LNCAP (cell line): ENCODE data around the gene MPRIP.

ENCODE experiments used
- TF ChIP-seq, protein P1 (sequence below): fragments of 450-650 bp; IDR thresholded peaks from 2 replicates; pipeline ENCODE4 v1.5.1; 2017; ENCODE audit warnings: mild to moderate bottlenecking

The MPRIP gene

GRCh38 chr17:17204041-17204591, 161.9 kb downstream of the MPRIP start:
- TF ChIP-seq, protein P1, sequence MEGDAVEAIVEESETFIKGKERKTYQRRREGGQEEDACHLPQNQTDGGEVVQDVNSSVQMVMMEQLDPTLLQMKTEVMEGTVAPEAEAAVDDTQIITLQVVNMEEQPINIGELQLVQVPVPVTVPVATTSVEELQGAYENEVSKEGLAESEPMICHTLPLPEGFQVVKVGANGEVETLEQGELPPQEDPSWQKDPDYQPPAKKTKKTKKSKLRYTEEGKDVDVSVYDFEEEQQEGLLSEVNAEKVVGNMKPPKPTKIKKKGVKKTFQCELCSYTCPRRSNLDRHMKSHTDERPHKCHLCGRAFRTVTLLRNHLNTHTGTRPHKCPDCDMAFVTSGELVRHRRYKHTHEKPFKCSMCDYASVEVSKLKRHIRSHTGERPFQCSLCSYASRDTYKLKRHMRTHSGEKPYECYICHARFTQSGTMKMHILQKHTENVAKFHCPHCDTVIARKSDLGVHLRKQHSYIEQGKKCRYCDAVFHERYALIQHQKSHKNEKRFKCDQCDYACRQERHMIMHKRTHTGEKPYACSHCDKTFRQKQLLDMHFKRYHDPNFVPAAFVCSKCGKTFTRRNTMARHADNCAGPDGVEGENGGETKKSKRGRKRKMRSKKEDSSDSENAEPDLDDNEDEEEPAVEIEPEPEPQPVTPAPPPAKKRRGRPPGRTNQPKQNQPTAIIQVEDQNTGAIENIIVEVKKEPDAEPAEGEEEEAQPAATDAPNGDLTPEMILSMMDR: no peak

- TF ChIP-seq, protein P1: no peak
Measured at GRCh38 chr17:17204635-17205231, 162.5 kb downstream of the MPRIP start.

- TF ChIP-seq, protein P1: no peak
Measured at GRCh38 chr17:17205368-17206123, 163.3 kb downstream of the MPRIP start.

DNA sequence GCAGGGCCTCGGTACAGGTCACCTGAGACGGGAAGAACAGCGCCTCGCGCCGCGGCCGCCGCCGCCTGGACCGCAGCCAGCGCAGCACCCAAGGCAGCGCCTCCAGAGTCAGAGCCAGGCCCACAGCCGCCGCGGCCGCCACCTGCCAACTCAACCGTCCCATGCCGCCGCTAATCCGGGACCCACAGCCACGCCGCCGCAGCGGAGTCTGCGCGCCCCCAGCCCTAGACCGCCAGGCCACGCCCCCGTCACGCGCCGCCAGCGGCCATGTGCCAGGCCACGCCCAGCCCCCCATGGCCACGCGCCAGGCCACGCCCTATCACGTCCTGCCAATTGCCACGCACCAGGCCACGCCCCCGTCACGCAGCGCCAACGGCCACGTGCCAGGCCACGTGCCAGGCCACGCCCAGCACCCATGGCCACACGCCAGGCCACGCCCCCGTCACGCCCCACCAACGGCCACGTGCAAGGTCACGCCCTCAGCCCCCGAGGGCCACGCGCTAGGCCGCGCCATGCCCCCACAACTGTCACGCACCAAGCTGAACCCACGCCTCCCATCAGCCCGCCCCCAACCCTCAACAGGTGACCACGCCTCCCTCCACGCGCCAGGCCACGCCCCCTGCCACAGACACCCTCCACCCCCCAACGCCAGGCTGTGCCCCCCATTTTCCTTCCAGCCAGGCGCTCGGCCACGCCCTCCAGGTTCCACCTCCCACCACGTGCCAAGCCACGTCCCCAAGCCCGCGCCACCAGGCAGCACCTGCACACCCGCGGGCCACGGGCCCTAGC, 164.1 kb downstream of the MPRIP start, which contains the start of gene PLD6:
Gene PLD6, minus strand, starts transcription at position 210 of the 789 bp plus-strand sequence. Its CDS starts 47 bp downstream, at position 163.
- TF ChIP-seq, protein P1: no peak

DNA sequence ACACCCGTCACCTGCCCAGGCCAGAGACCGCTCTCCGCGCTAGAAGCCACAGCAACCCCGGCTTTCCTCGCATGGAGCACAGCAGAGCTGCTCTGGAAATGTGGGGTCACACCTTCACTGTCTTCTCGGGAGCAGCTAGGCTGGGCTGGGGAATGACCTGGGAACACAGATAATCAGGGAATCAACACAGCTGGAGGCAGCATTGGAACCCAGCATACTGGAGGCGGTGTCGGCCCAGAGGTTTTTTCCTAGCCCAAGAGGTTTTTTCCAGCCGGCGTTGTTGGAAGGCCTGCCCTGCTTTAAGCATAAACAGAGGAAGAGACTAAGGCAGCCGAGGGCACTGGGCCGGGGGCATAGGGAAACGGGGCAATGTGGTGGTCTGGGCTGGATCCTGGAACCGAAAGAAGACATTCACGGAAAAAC, 164.7 kb downstream of the MPRIP start:
- TF ChIP-seq, protein P1: no peak

DNA sequence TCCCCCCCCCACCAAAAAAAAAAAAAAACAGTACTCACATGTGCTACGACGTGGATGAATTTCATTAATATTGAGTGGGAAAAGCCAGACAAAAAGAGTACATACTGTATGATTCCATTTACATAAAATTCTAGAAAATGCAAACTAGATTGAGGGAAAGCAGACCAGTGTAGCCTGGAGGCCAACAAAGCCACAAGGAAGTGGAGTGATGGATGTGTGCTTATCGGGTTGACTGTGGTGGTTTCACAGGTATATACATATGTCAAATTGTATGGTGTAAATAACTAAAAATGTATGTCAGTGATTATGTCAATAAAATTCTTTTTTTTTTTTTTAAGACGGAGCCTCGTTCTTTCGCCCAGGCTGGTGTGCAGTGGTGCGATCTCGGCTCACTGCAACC, 165.7 kb downstream of the MPRIP start:
- TF ChIP-seq, protein P1: no peak

GRCh38 chr17:17213775-17214174, 171.5 kb downstream of the MPRIP start:
- TF ChIP-seq, protein P1: no peak
